ENCODE measurements around the gene CCDC146.

The CCDC146 gene

DNA sequence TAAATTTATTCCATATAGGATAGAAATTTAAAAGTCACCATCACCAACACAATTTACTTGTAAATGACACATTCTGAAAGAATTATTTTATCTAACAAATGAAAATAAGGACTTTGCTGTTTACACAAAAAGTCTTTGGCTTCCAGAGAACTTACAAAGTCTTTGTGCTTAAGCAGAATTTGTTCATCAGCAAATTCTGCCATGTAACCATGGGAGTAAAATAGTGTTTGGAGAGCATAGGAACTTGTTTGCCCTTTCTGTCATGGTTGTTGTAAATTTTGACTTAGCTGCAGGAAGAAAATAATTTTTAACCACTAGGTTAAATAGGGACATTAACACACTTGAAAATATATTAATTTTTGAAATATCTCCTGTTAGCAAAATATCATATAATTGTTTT is 62.0 kb downstream of the CCDC146 start:
- in situ Hi-C loops (cut with MboI; ENCODE audit: low pct_unique_long_range_greater_than_20kb, low sequenced_read_pairs, unreplicated experiment): no loop called here
- TF ChIP-seq, protein P1, sequence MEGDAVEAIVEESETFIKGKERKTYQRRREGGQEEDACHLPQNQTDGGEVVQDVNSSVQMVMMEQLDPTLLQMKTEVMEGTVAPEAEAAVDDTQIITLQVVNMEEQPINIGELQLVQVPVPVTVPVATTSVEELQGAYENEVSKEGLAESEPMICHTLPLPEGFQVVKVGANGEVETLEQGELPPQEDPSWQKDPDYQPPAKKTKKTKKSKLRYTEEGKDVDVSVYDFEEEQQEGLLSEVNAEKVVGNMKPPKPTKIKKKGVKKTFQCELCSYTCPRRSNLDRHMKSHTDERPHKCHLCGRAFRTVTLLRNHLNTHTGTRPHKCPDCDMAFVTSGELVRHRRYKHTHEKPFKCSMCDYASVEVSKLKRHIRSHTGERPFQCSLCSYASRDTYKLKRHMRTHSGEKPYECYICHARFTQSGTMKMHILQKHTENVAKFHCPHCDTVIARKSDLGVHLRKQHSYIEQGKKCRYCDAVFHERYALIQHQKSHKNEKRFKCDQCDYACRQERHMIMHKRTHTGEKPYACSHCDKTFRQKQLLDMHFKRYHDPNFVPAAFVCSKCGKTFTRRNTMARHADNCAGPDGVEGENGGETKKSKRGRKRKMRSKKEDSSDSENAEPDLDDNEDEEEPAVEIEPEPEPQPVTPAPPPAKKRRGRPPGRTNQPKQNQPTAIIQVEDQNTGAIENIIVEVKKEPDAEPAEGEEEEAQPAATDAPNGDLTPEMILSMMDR (IDR thresholded peaks at IDR 0.05; ENCODE audit: extremely low read depth, insufficient read depth, missing control alignments): no peak

DNA sequence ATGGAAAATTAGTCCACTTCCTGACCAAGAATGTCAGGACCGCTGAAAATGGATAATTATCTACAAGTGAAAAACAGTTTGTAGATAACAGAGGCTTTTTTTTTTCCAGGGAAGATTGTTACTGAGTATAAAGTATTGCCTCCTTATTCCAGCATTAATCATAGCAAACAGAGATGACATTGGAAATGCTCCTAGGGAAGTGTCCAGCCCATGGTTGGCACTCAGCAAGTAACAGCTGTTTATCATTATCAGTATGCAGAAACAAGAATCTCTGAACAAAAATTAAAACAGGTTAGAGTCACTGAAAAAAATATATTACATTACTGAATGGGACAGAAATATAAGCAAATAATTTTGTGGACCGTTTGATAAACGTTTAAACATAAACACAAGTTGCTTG is 62.6 kb downstream of the CCDC146 start:
- DNase-seq (ENCODE audit: low spot score): no peak
- TF ChIP-seq, protein P1 (IDR thresholded peaks at IDR 0.05; ENCODE audit: extremely low read depth, insufficient read depth, missing control alignments): no peak
- in situ Hi-C loops (cut with MboI; ENCODE audit: low pct_unique_long_range_greater_than_20kb, low sequenced_read_pairs, unreplicated experiment): no loop called here

More for the DNA sequence above, 62.0 kb downstream of the CCDC146 start:
- DNase-seq (ENCODE audit: low spot score): no peak

DNA sequence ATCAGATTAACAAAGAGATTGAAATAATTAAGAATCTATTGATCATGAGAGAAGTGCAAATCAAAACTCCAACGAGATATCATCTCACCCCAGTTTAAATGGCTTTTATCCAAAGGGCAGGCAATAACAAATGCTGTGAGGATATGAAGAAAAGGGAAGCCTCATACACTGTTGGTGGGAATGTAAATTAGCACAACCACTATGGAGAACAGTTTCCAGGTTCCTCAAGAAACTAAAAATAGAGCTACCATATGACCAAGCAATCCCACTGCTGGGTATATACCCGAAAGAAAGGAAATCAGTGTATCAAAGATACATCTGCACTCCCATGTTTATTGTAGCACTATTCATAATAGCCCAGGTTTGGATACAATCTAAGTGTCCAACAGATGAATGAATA is 63.5 kb downstream of the CCDC146 start:
- in situ Hi-C loops (cut with MboI; ENCODE audit: low pct_unique_long_range_greater_than_20kb, low sequenced_read_pairs, unreplicated experiment): no loop called here
- no peak for DNase-seq (ENCODE audit: low spot score)
- TF ChIP-seq, protein P1 (IDR thresholded peaks at IDR 0.05; ENCODE audit: extremely low read depth, insufficient read depth, missing control alignments): no peak

DNA sequence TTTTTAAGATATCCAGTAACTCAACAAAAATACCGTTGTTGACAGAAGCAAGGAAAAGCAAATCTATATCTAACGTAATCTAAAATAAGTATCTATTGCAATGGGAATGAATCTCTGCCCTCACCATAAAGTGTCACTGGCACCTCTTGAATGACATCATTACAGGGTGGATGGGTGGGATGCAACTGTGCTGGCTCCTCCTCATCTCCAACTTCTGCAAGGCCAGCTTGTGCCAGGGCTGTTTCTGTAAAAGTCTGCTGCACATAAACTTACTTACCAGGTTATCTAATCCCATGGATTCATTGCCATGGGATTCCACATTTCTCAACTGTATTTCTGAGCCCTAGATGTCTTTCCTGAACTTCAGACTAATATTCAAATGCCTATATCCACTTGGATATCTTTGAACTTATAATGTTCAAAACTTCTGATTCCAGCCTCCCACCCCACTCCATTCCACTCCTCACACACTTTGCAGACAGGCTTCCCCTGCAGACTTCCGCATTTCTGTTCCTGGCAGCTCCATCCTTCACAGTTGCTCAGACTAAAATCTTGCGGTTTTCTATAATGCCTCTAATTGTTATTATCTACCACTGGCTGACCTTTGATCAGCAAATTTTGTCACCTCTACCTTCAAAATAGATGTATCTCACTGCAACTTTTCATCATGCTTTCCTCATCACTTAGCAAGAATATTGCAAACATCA is 66.5 kb downstream of the CCDC146 start:
- TF ChIP-seq, protein P1 (IDR thresholded peaks at IDR 0.05; ENCODE audit: extremely low read depth, insufficient read depth, missing control alignments): no peak
- in situ Hi-C loops (cut with MboI; ENCODE audit: low pct_unique_long_range_greater_than_20kb, low sequenced_read_pairs, unreplicated experiment): no loop called here
- DNase-seq (ENCODE audit: low spot score): no peak

DNA sequence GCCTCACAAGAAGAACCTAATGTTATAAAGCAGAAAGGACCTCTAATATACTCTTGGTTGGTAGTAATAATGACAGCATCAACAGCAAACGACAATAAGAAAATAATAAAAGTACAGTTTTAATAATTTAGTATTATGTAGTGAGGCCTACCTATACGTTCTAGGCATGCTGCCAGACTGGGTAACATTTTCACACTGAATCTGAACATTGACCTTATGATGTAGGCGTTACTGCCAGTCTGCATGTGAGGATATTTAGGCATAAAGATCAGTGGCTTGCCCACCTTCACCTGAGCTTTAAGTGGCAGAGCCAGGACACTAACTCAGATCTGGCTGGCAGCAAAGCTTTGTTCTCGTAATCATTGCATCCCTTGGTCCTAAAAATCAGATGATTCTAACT is 74.7 kb downstream of the CCDC146 start:
- TF ChIP-seq, protein P1 (IDR thresholded peaks at IDR 0.05; ENCODE audit: extremely low read depth, insufficient read depth, missing control alignments): no peak
- in situ Hi-C loops (cut with MboI; ENCODE audit: low pct_unique_long_range_greater_than_20kb, low sequenced_read_pairs, unreplicated experiment): no loop called here
- DNase-seq (ENCODE audit: low spot score): no peak

DNA sequence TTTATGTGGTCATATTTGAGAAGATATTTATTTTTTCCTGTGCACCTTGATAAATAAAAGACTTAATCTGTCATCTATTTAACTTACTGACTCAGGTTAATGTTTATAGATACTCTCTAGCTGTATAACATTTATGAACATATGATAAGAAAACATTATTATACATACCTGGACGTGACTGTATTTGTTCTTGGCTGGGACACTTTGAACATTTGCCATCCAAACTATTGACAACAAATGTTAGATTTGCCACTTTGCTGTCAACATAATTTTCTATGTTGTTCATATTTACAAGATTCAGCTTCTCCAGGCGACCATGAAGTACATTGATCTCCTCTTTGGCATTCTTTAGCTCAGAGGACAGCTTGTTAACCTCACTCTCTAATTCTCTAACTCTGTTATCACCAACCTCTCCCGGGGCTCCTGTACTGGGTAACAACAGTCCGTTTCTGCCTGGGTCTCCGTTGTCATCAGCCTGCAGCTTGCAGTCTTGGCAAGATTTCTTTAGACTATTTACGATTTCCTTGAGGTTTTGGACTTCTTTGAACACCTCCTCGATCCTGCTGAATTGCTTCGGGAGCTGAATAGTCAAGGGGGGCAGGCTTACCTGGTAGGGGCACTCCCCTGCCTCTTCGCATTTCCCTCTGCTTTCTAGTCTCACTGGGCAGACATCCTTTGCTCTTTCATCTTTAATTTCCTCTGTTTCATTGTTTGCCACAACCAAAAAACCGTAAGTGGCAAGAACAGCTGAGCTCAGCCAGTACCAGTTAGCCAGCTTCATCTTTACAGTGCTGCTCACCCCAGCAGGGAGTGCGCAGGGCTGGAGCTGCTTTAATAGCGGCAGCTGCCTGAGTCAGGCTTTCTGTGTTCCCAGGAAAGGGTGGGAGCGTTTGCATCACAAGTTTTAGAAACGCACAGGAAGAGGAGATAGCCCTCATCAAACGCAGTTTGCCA is 76.9 kb downstream of the CCDC146 start, which contains the start of gene FGL2:
FGL2 (minus strand) TSS at position 807 of the 954 bp plus-strand sequence; CDS start at position 781, 26 bp downstream.
- no peak for DNase-seq (ENCODE audit: low spot score)
- in situ Hi-C loops (cut with MboI; ENCODE audit: low pct_unique_long_range_greater_than_20kb, low sequenced_read_pairs, unreplicated experiment): no loop called here
- TF ChIP-seq, protein P1 (IDR thresholded peaks at IDR 0.05; ENCODE audit: extremely low read depth, insufficient read depth, missing control alignments): no peak

All from GM13977 (cell line).